Ishikawa (cell line): ENCODE results near the gene SMURF1.

Experiments
- CEBPB ChIP-seq: IDR thresholded peaks from 2 replicates; pipeline ENCODE4 v1.6.1; 2012
- CREB1 ChIP-seq: IDR thresholded peaks from 2 replicates; pipeline ENCODE4 v1.6.1; 2012; ENCODE audit warnings: low read depth
- EGR1 ChIP-seq: IDR thresholded peaks from 2 replicates; pipeline ENCODE4 v1.6.1; 2012
- EP300 ChIP-seq: IDR thresholded peaks from 2 replicates; pipeline ENCODE4 v1.6.1; 2012; ENCODE audit warnings: borderline replicate concordance
- FOXM1 ChIP-seq: IDR thresholded peaks from 2 replicates; pipeline ENCODE4 v1.6.1; 2012; ENCODE audit warnings: low read depth, borderline replicate concordance
- NFIC ChIP-seq: IDR thresholded peaks from 2 replicates; pipeline ENCODE4 v1.6.1; 2012
- RAD21 ChIP-seq: IDR thresholded peaks from 2 replicates; pipeline ENCODE4 v1.6.1; 2012; ENCODE audit warnings: low read depth
- TAF1 ChIP-seq: IDR thresholded peaks from 2 replicates; pipeline ENCODE4 v1.6.1; 2012; ENCODE audit warnings: low read depth, mild to moderate bottlenecking
- TCF12 ChIP-seq: IDR thresholded peaks from 2 replicates; pipeline ENCODE4 v1.6.1; 2012; ENCODE audit warnings: low read depth
- TEAD4 ChIP-seq: IDR thresholded peaks from 2 replicates; pipeline ENCODE4 v1.6.1; 2012
- YY1 ChIP-seq: IDR thresholded peaks from 2 replicates; pipeline ENCODE4 v1.6.1; 2012; ENCODE audit warnings: low read depth
- ZBTB7A ChIP-seq: IDR thresholded peaks from 2 replicates; pipeline ENCODE4 v1.6.1; 2012; ENCODE audit warnings: low read depth
- TF ChIP-seq, protein P1 (sequence below): IDR thresholded peaks from 2 replicates; pipeline ENCODE4 v1.6.1; 2012
- TF ChIP-seq, protein P2 (sequence below): IDR thresholded peaks from 2 replicates; pipeline ENCODE4 v1.6.1; 2012; ENCODE audit warnings: low read depth, mild to moderate bottlenecking
- TF ChIP-seq, protein P3 (sequence below): IDR thresholded peaks from 2 replicates; pipeline ENCODE4 v1.6.1; 2012

Gene SMURF1

DNA sequence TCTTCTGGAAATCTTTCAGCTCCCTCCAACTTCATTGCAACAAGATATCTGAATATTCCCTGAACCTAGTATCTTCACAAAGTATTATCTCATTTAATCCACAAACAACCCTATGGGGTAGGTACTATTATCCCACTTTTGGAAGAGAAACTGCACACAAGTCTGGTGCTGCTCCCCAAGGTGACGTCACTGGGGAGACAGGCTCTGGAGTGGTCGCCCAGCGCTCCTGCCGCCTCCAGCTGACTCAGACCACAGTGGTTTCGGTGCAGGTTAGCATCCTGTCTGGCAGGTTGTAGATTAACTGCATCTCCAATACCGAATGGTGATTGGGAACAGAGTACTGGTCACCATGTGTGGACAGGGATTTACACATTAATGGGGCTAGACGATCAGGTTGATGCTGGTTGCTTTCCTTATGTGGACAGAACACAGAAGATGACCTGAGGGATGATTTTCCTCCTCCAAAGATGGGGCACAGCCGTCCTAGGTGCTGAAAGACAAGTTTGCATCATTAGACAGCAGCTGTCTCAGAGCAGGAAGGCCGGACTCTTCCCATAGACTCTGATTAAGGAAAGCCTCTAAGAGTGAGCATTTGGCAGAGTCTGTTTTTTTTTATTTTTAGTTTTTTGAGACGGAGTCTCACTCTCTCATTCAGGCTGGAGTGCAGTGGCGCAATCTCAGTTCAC, 137.0 kb downstream of the SMURF1 start:
- TF ChIP-seq RAD21 (no peak), YY1 (no peak), TCF12 (no peak), ZBTB7A (no peak), NFIC (no peak), CEBPB (no peak), EP300 (no peak), TEAD4 (no peak), EGR1 (no peak)
- TF ChIP-seq, protein P1, sequence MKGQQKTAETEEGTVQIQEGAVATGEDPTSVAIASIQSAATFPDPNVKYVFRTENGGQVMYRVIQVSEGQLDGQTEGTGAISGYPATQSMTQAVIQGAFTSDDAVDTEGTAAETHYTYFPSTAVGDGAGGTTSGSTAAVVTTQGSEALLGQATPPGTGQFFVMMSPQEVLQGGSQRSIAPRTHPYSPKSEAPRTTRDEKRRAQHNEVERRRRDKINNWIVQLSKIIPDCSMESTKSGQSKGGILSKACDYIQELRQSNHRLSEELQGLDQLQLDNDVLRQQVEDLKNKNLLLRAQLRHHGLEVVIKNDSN, result no peak
- TF ChIP-seq, protein P2, sequence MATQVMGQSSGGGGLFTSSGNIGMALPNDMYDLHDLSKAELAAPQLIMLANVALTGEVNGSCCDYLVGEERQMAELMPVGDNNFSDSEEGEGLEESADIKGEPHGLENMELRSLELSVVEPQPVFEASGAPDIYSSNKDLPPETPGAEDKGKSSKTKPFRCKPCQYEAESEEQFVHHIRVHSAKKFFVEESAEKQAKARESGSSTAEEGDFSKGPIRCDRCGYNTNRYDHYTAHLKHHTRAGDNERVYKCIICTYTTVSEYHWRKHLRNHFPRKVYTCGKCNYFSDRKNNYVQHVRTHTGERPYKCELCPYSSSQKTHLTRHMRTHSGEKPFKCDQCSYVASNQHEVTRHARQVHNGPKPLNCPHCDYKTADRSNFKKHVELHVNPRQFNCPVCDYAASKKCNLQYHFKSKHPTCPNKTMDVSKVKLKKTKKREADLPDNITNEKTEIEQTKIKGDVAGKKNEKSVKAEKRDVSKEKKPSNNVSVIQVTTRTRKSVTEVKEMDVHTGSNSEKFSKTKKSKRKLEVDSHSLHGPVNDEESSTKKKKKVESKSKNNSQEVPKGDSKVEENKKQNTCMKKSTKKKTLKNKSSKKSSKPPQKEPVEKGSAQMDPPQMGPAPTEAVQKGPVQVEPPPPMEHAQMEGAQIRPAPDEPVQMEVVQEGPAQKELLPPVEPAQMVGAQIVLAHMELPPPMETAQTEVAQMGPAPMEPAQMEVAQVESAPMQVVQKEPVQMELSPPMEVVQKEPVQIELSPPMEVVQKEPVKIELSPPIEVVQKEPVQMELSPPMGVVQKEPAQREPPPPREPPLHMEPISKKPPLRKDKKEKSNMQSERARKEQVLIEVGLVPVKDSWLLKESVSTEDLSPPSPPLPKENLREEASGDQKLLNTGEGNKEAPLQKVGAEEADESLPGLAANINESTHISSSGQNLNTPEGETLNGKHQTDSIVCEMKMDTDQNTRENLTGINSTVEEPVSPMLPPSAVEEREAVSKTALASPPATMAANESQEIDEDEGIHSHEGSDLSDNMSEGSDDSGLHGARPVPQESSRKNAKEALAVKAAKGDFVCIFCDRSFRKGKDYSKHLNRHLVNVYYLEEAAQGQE, result no peak
- TF ChIP-seq, protein P3, sequence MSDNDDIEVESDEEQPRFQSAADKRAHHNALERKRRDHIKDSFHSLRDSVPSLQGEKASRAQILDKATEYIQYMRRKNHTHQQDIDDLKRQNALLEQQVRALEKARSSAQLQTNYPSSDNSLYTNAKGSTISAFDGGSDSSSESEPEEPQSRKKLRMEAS, result no peak

DNA sequence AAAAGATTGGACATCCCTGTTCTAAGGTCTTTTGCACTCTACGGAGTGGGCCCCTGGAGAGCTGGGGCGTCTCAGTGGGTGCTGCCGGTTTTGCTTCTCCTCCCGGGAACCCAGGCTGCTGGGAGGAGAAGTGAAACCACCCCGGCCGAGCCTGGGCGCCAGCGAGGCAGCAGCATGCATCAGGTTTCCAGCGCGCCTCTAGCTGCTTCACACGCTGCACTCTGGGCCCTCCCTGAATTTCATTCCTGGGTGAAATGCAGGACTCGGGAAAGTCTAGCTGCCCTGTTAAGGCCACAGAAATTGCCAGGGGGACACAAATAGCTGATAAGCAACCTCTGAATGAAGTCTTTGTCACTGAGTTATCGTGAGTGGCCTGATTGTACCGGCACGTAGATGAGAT, 138.1 kb downstream of the SMURF1 start:
- no peak for TF ChIP-seq TAF1
- TF ChIP-seq, protein P3, result no peak
- no peak for TF ChIP-seq EP300
- no peak for TF ChIP-seq CEBPB
- TF ChIP-seq, protein P2, result no peak
- TF ChIP-seq EGR1, result no peak
- TF ChIP-seq, protein P1, result no peak
- no peak for TF ChIP-seq ZBTB7A
- no peak for TF ChIP-seq TEAD4
- TF ChIP-seq CREB1, result no peak
- TF ChIP-seq NFIC, result no peak
- no peak for TF ChIP-seq YY1
- TF ChIP-seq RAD21, result no peak
- TF ChIP-seq FOXM1, result no peak
- TF ChIP-seq TCF12, result no peak

DNA sequence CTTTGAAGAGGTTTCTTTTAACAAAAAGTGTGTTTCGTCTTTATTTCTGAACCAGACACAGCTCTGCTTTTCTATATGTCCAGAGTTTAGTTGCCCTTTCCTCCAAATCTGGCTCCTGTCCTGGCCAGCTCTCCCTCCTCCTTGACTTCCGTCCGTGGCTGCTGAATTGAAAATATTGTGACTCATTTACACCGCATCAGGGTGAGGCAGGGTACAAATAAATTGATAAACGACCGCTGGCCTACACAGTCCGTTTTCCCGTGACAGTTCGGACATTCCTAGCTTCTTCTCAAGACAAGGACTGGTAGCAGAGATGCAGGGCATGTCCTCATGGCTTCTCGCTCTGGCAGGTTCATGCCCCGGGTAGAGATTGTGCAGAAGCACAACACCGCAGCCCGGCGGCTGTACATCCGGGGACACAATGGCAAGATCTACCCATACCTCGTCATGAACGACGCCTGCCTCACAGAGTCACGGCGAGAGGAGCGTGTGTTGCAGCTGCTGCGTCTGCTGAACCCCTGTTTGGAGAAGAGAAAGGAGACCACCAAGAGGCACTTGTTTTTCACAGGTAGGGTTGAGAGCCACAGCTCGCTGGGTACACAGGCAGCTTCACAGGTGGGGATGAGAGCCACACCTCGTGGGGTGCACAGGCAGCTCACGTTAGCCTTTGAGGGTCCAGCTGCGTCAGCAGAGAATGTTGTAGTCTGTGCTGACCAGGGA, 139.0 kb downstream of the SMURF1 start:
- TF ChIP-seq CREB1 (no peak), TAF1 (no peak), YY1 (no peak)
- TF ChIP-seq, protein P3, result no peak

DNA sequence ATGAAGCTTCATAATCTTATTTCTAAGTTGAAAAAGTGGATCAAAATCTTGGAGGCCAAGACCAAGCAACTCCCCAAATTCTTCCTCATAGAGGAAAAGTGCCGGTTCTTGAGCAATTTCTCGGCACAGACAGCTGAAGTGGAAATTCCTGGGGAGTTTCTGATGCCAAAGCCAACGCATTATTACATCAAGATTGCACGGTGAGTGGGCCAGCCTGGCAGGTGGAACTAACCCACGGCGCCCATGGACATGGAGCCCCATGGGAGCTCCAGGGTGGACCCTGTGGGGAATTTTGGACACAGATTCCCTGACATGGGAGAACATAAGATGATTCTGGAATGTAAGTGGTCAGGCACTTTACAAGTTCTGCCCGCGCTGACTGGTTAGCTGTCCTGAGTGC, 139.7 kb downstream of the SMURF1 start:
- no peak for TF ChIP-seq NFIC
- no peak for TF ChIP-seq TCF12
- TF ChIP-seq, protein P1, result no peak
- TF ChIP-seq FOXM1, result no peak
- TF ChIP-seq, protein P3, result no peak
- TF ChIP-seq CEBPB, result no peak

DNA sequence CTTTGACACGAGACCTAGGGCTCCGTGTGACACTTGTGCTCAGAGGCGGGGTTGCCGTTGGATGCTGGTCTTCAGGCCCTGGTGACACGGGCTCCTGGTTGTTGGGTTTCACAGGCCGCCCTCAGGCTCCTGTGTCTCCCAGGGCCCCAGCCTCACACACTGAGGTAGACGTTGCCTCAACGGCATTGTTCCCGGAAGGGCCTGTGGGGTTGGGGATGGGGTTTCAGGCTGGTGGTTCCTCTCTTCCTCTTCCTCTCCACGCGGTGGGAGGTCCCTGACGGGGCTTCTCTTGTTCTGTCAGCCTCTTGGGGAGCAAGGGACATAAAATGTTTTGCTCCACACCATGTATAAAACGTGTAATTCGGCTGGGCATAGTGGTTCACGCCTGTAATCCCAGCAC, 140.5 kb downstream of the SMURF1 start:
- TF ChIP-seq FOXM1, result no peak
- no peak for TF ChIP-seq EP300
- no peak for TF ChIP-seq YY1
- TF ChIP-seq CEBPB, result no peak
- TF ChIP-seq, protein P1, result no peak
- TF ChIP-seq RAD21, result no peak
- no peak for TF ChIP-seq EGR1
- TF ChIP-seq TAF1, result no peak
- TF ChIP-seq, protein P2, result no peak
- TF ChIP-seq, protein P3, result no peak
- TF ChIP-seq CREB1, result no peak
- no peak for TF ChIP-seq ZBTB7A
